Uterus (tissue), 2 donors: ENCODE results near the gene PLXNA2.

Source experiments
- POLR2A ChIP-seq, 2 donors: fragments of 450-650 bp; IDR thresholded peaks; one replicate each; pipeline ENCODE4 v1.6.1; 2016; ENCODE audit warnings: antibody characterized with exemption in 2 of 2, mild to moderate bottlenecking in 1 of 2, moderate library complexity in 1 of 2
- TF ChIP-seq, protein P1 (sequence below), 4 experiments: fragments of 200-600 bp in 2 of 4; fragments of 450-650 bp in 2 of 4; sonication (generic) in 2 of 4; IDR thresholded peaks; one replicate each; pipeline ENCODE4 v1.5.1; 2016 to 2019; ENCODE audit warnings: antibody characterized with exemption in 4 of 4, mild to moderate bottlenecking in 2 of 4, moderate library complexity in 1 of 4

DNA sequence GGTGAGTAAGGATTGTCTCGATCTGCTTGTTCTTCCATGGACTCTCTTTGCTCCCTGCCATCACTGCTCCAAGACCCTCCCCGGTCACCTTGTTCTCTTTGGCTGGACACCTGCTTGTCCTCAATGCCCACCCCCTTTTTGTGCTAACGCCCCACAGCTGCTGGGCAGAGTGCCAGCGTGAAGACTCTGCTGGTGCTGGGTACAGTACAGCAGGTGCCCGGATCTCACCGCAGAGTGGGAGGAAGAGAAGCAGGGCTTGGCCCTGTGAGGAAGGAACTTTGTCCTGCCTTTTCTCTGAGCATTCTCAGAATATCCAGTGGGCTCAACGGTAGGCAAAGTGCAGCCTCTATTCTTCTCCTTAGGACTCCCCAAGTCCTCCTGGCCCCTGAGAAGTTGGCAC, 90.1 kb downstream of the PLXNA2 start:
- TF ChIP-seq, protein P1, sequence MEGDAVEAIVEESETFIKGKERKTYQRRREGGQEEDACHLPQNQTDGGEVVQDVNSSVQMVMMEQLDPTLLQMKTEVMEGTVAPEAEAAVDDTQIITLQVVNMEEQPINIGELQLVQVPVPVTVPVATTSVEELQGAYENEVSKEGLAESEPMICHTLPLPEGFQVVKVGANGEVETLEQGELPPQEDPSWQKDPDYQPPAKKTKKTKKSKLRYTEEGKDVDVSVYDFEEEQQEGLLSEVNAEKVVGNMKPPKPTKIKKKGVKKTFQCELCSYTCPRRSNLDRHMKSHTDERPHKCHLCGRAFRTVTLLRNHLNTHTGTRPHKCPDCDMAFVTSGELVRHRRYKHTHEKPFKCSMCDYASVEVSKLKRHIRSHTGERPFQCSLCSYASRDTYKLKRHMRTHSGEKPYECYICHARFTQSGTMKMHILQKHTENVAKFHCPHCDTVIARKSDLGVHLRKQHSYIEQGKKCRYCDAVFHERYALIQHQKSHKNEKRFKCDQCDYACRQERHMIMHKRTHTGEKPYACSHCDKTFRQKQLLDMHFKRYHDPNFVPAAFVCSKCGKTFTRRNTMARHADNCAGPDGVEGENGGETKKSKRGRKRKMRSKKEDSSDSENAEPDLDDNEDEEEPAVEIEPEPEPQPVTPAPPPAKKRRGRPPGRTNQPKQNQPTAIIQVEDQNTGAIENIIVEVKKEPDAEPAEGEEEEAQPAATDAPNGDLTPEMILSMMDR (IDR thresholded peaks at IDR 0.05): no peak
- TF ChIP-seq POLR2A (IDR thresholded peaks at IDR 0.05): no peak
